Stimulated activated CD4-positive, alpha-beta T cell treated with anti-CD3 and anti-CD28 coated beads, TNF-alpha, amount 100 ng/mL, for 24 hours (primary cell): ENCODE results near the gene HTR3D.
"Not testable (repeated sequence)": the region's sequence is repeated elsewhere in the genome, so short reads cannot be mapped to it uniquely, and the experiment has no call there.

Experiments used
- DNase-seq, 3 experiments: peaks; one replicate each; pipeline ENCODE4 v3.0.0-alpha.2; 2020; ENCODE audit warnings: low read depth in 3 of 3

The HTR3D gene

DNA sequence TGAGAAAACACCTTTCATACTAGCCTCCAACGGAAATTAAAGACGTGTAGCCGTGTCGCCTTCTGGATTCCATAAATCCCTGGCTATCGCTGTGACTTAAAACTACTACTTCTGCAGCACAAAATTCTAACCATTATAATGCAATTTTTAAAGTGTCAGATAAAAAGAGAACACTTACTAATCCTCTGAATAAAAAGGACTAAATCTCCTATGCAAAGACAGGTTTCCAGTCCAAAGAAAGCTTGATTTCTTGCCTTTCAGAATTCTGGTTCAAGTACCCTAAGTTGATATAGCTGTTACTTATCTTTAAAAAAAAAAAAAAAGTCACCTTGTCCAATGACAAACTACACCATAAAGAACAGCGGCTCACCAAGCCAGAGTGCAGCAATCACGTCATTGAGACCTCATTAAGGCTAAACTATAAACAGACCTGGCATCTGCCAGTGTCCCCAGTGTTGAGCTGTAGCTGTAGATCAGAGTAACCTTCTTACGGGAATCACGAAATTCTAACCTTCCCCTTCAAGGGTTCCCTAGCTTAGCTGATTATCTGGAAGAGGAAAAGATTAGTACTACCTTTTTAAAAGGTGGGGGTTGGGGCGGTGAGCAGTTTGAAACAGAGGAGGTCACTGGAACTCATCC, 16.0 kb upstream of the HTR3D start:
- no peak for DNase-seq

DNA sequence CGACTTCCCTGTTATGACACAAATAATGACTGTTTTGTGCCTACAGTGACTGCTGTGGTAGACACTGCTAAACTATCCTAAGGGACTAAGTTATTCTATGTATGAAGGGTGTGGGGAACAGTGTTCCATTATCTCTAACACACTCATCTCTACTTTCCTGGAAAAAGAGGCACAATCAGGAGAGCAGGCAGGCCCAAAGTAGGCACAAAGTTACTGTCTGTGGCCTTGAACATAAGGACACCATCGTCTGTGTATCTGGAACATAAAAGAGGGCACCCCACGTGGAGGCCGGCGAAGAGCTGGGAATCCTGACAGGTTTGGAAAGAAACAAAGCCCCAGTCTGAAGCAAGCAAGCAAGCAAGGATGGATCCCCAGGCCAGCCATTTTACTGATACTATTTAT, 15.4 kb upstream of the HTR3D start:
- DNase-seq: no peak

DNA sequence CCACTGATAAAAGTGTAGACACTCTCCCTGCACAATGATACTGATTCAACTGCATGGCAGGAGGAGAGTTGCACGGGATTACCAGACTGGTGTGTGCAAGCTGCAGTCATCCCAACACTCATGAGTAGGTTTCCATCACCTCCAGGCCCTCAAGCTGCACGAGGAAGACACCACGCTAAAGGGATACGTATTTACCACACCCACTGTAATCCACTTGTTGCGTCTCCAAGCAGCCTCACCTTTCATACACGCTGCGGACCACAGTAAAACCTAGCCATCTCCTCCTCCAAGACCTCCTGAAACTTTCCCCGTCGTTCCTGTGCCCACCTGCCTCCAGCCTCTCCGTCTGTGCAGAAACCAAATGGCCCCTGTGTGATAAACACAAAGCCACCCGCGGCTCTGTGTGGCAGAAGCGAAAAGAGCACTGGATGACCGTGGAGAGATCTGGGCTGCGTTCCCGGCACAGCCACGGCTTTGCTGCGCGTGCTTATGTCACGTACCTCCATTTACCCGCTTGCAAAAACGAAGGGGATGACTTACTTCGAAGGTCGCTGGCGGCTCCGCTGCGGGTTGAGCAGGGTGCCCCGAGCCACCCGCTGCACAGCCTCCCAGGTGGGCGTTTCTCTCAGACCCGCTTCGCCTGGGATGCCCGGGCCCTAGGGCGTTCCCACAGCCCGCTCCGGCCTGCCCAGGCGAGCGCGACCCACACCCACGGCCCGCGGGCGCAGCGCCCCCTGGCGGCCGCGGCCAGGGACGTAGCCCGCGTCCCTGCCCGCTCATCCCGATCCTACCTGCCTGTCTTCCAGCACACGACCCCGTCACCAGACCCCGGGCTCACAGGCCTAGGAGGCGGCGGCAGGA, 14.5 kb upstream of the HTR3D start:
- peak; percentile 7 to 51 (median 13) for DNase-seq

DNA sequence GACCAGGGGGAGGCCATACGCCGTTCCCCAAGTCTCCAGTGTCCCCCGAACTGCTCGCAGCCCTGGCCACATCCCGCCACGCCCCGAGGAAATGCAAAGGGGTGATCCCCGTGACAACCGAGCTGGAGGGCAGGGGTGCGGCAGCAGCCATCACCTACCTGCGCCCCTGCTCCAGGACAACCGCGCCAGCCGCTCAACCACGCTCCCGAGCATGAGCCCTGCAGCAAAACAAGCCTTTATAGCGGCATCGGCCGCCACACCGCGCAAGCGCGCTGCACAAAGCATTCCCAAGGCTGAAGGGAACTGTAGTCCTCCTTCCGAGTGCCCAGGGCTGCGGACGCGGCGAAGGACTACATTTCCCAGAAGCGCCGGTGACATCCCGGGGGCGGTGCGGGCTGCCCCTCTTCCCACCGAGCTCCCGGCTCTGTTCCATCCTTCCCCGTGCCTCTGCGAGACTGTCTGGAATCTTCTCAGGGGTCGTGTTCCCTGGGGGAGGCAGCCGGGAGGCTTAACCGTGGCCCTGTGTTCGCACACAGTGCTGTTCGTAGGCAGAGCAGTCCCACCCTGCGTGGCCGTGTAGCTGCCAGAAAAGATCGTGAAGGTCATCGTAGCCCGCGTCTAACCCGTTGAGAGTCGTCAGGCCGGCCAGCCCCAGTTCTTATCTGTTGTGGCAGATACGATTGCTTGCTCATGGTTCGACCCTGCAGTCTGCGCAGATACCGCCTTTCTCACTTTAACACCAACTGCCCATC, 13.7 kb upstream of the HTR3D start, which contains the start of gene ABCC5:
Gene ABCC5, minus strand, starts transcription at position 213 of the 752 bp plus-strand sequence. CDS start 3,492 bp downstream, outside the sequence.
- DNase-seq: peak; percentile 68 to 81 (median 71)

DNA sequence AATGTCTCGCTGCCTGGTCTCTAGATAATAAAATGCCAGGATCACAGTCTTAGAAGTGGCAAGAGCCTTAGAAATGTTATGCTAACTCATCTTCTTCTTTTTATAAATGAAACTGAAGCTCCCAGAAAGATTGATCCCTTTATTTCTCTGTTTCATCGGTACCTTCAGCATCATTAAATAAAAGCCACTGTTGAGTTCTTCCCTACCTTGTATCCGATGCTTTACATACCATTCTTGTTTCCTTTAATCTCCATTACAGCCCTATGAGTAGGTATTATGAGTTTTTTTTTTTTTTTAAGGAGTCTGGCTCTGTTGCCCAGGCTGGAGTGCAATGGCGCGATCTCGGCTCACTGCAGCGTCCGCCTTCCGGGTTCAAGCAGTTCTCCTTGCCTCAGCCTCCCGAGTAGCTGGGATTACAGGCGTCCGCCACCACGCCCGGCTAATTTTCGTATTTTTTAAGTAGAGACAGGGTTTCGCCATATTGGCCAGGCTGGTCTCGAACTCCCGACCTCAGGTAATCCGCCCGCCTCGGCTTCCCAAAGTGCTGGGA, 13.0 kb upstream of the HTR3D start:
- DNase-seq: no peak

DNA sequence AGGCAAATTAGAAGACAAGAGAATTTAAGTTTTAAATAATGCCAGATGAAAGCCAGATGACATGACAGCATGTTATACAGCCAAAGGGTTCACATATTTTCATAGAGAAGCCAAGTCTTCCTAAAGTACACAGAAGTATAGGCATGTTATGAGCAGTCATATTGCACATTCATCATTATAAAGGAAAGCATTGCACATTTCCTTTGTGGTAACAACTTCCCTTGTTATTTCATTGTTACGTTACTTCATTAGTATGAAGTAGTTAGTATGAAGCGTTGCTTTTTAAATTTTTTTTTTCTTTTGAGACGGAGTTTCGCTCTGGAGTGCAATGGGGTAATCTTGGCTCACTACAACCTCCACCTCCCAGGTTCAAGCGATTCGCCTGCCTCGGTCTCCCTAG, 9.2 kb upstream of the HTR3D start:
- DNase-seq: no peak

DNA sequence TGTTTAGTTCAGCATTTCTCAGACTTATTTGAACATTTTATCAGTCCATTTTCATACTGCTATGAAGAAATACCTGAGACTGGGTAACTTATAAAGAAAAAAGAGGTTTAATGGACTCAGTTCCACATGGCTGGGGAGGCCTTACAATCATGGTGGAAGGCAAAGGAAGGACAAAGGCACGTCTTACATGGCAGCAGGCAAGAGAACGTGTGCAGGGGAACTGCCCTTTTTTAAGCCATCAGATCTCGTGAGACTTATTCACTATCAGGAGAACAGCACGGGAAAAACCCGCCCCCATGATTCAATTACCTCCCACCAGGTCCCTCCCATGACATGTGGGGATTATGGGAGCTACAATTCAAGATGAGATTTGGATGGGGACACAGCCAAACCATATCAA, 6.3 kb upstream of the HTR3D start:
- DNase-seq: not testable (repeated sequence)

DNA sequence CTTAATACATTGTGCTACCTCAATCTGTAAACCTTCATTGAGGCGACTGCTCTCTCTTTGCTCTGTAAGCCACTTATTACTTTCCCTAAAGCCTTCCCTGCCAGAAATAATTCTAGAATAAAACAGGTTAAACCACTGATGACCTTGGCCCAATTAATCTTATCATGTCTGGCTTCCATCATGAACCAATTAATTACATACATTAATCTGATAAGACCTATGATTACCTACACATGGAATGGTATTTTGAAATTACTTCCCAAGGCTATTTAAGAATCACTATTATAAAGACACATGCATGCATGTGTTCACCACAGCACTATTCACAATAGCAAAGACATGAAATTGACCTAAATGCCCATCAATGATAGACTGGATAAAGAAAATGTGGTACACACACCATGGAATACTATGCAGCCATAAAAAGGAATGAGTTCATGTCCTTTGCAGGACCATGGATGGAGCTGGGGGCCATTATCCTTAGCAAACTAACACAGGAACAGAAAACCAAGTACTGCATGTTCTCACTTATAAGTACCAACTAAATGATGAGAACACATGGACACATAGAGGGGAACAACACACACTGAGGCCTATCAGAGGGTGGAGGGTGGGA, 3.2 kb upstream of the HTR3D start:
- not testable (repeated sequence) for DNase-seq

DNA sequence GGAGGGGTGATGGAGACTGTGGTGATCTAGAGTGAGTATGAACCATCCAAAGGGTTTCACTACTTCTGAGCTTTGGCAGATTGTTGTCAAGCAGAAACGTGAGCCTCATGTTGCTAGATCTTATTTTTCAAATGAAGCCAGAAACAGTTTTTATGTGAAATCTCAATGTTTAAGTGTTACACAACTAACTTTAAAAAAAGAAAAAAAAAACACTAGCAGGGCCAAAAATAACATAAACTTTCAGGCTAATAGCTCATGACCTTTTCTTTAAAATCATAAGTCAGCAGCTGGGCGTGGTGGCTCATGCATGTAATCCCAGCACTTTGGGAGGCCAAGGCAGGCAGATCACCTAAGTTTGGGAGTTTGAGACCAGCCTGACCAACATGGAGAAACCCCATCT, 2.1 kb upstream of the HTR3D start:
- no peak for DNase-seq

DNA sequence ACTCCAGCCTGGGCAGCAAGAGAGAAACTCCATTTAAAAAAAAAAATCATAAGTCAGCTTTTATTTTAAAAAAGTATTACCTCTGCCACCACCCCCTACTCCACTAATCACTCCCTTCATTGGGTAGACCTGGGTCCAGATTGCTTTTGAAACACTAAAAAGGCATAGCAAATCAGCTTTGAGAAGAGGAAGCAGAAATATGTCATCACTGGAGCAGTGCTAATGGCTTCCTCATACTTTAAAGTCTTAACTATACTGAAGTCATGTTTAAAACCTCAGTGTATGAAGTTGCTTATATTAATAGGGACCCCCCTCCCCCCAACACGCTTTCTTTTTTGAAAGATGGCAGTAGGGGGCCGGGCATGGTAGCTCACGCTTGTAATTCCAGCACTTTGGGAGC, 1.0 kb upstream of the HTR3D start:
- no peak for DNase-seq

DNA sequence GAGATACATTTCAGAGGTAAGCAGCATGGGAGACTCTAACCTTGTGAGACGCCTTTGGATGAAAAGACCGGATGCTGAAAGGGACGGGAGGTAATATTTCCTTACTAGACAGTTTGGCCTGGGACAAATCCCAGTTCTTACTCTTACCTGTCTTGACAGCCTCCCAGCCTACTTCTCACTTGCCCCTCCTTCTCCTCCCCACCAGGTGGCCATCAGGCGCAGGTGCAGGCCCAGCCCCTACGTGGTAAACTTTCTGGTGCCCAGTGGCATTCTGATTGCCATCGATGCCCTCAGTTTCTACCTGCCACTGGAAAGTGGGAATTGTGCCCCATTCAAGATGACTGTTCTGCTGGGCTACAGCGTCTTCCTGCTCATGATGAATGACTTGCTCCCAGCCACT, 6.3 kb downstream of the HTR3D start:
- DNase-seq: no peak

DNA sequence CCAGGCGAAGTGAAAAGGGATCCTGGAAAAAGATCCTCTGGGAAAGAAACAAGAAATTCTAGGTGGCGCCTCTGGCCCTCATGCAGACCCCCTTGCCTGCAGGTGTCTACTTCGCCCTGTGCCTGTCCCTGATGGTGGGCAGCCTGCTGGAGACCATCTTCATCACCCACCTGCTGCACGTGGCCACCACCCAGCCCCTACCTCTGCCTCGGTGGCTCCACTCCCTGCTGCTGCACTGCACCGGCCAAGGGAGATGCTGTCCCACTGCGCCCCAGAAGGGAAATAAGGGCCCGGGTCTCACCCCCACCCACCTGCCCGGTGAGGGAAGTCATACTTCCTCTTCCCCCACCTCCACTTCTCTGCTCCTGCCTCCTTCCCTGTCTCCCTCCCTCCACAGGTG, 6.8 kb downstream of the HTR3D start:
- DNase-seq: not testable (repeated sequence)

DNA sequence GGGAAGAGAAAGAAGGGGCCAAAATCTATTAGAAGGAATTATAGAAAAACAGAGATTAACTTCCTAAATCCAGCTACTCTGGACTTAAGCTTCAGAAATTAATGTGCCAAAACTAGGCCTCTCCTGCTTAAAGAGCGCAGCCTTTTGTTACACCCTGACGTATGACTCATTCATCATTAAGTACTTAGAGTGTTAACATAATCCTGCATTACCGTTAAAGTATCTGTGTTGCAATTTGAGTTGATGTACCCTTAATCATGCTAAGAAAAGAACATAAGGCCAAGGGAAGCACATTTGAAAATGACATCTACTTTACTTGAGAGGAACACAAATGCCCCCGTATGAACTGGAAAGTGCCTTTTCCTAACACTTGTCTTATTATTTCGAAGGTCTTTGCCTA, 7.9 kb downstream of the HTR3D start:
- no peak for DNase-seq

DNA sequence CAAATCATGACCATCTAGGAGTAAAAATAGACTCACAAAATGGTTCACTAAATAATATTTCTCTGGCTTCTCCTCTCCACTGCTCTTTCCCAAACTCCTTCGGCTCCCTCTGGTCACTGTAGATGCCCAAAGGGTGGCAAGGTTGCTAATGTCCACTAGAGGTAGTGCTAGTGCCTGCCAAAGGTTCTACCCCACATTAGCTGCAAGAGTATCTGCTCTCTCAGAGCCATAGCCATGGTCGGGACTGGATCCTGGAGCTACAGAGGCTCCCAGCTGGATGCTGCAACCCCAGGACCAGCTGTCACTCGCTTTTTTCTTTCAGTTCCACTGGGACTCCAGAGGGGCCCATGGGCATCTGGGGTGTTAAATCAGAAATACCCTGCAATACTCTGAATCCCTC, 8.5 kb downstream of the HTR3D start:
- DNase-seq: no peak

DNA sequence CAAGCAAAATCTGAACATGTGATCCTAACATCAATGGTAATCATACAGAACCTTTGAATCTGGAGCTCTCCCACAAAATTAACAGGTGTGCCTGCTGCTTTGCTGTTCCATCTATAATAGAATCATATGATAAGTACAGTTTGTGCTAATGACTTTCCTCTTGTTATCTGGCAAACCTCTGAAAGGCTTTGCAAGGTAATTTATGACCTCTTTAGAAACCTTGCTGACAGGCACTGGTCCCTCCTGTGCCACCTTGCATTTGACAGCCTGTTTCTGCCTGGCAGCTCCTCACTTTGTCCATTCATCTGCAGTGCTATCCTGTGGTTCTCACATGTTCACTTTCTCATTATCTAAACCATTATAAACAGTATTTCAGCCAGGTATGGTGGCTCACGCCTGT, 11.1 kb downstream of the HTR3D start:
- DNase-seq: no peak

DNA sequence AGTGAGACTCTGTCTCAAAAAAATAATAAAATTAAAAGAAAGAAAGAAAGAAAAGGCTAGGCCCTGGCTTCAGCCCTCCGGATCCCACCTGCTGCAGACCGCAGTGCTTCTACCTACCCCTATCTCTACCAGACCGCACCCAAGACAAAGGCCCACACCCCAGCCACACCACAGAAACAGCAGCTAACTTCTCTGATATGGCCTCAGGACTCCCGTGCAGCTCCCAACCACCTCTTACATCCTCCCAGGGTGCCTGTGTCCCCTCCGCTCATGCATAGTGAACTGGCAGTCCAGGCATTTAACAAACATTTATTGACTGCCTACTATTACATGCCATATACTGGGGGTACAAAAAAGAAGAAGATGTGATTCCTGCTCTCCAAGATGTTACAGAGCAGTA, 14.5 kb downstream of the HTR3D start:
- DNase-seq: no peak

DNA sequence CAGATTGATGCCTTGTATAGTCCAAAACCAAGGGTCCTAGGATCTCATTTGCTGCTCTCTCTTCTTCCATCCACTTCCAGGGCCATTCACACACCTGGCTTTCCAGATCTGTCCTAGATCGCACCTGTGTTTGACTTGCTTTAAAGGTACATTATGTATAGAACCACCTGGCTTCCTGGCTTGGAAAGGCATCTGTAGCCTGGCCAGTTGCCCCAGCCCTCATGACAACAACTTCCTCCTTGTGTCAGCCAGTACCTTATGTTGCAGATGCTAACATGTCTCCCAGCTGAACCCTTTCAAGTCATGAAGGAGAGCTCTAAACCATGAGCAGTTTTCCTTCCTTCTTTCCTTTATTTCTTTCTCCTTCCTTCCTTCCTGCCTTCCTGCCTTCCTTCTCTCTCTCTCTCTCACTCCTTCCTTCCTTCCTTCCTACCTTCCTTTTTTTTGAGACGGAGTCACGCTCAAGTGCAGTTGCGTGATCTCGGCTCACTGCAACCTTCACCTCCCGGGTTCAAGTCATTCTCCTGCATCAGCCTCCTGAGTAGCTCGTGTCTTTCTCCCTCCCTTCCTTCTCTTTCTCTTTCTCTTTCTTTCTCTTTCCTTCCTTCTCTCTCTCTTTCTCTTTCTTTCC, 18.8 kb downstream of the HTR3D start:
- no peak for DNase-seq

DNA sequence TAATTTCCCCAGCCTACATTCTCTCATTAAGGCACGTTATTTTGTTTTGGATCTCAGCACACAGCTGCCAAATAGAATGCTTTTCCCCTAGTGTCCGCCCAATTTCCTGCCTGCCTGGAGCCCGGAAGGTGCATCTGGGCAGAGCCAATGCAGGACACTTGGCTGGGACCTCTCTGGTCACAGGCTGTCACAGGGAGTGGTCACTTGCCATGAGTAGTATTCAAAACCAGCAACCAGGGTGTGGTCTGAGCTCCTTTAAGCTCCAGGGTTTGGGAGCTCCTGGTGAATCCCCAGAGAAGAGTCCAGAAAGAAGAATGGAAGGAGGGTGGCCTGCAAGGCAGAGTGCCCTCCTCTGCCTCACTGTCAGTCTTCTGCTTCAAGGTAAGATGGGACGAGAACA, 21.2 kb downstream of the HTR3D start, which contains the start of gene HTR3C:
Gene HTR3C, plus strand, starts transcription at position 281 of the 400 bp plus-strand sequence. Its CDS starts 34 bp downstream, at position 315.
- DNase-seq: no peak

DNA sequence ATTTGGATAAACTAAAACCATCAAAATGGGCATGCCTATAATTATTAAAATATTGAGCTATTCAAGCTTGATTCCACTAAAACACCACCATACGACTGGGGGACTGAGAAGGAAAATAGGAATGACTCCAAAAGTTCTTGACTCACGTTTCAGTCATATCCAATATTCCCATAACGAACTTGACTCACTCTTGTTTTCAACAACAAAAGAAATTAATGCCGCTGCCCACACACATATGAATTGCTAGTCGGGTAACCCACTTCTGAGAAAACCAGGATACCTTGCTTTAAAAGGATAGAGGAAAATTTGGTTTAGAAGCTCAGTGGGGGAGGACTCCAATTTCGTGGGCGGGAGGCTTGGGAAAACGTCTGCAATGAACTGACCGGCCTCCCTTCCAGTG, 26.5 kb downstream of the HTR3D start:
- no peak for DNase-seq

DNA sequence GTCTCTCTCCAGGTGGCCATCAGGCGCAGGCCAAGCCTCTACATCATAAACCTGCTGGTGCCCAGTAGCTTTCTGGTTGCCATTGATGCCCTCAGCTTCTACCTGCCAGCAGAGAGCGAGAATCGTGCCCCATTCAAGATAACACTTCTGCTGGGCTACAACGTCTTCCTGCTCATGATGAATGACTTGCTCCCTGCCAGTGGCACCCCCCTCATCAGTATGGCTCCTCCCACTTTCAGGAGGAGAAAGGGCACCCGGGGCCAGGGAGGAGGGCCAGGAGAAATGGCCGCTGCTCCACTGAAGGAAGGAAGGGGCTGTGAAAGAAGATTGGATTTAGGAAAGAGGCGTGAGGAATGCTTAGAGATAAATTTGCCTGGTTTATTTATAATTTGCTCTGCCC, 27.9 kb downstream of the HTR3D start:
- no peak for DNase-seq

DNA sequence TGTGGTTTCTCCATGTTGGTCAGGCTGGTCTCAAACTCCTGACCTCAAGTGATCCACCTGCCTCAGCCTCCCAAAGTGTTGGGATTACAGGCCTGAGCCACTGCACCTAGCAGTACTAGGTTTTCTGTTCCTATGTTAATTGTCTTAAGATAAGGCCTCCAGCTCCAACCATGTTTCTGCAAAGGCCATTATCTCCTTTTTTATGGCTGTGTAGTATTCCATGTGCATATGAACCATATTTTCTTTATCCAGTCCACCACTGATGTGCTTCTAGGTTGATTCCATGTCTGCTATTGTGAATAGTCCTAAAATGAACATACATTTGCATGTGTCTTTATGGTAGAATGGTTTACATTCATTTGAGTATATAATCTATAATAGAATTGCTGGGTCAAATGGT, 31.1 kb downstream of the HTR3D start:
- DNase-seq: no peak
